Osteoblast (primary cell): ENCODE measurements around the gene TMEM179. TPM values are rescaled to one million over a fixed set of nuclear protein-coding genes. Genes with fewer than 3 reads are reported as not detected.

Experiments
- DNase-seq: peaks from one replicate; pipeline ENCODE4 v3.0.0; 2011; ENCODE audit warnings: low spot score, mixed read lengths; ENCODE audit not compliant: insufficient read length; ENCODE audit errors: missing footprints
- H2AFZ ChIP-seq: 2 replicates; pipeline ENCODE4 v1.6.0; 2011; ENCODE audit warnings: mild to moderate bottlenecking, low read length
- H3K27ac ChIP-seq: 2 replicates; pipeline ENCODE4 v1.5.1; 2011; ENCODE audit warnings: mild to moderate bottlenecking, low read depth, low read length, moderate library complexity
- H3K27me3 ChIP-seq: 2 replicates; pipeline ENCODE4 v1.6.0; 2012; ENCODE audit warnings: mild to moderate bottlenecking, control low read depth, inconsistent platforms, low read length, moderate library complexity; ENCODE audit not compliant: insufficient read depth
- H3K36me3 ChIP-seq: 2 replicates; pipeline ENCODE4 v1.5.1; 2011; ENCODE audit warnings: mild to moderate bottlenecking, low read length, control low read depth, moderate library complexity; ENCODE audit not compliant: insufficient read depth
- H3K4me1 ChIP-seq: 2 replicates; pipeline ENCODE4 v1.5.1; 2011; ENCODE audit warnings: mild to moderate bottlenecking, low read length, control low read depth, moderate library complexity; ENCODE audit not compliant: insufficient read depth
- H3K4me2 ChIP-seq: 2 replicates; pipeline ENCODE4 v1.6.0; 2011; ENCODE audit warnings: mild to moderate bottlenecking, low read length; ENCODE audit not compliant: insufficient read depth
- H3K4me3 ChIP-seq: fragments of 200-600 bp; sonication (generic); 3 replicates; pipeline ENCODE4 v1.5.1; 2012; ENCODE audit warnings: mild to moderate bottlenecking, low read length, inconsistent platforms; ENCODE audit not compliant: insufficient read depth
- H3K79me2 ChIP-seq: 2 replicates; pipeline ENCODE4 v1.6.0; 2012; ENCODE audit warnings: mild to moderate bottlenecking, low read length, control low read depth, inconsistent platforms; ENCODE audit not compliant: insufficient read depth
- H3K9me3 ChIP-seq: 2 replicates; pipeline ENCODE4 v1.5.1; 2011; ENCODE audit warnings: low read depth, low read length, control low read depth
- H4K20me1 ChIP-seq: 2 replicates; pipeline ENCODE4 v1.6.0; 2012; ENCODE audit warnings: mild to moderate bottlenecking, low read length, control low read depth; ENCODE audit not compliant: insufficient read depth
- CTCF ChIP-seq: IDR thresholded peaks from 2 replicates; pipeline ENCODE4 v1.5.1; 2011; ENCODE audit warnings: mild to moderate bottlenecking, low read depth, low read length, moderate library complexity; ENCODE audit errors: extremely low read depth
- total RNA-seq: library from RNA; depleted of rRNA; stranded (reverse); fragments of >200 nt; gene quantifications from 2 replicates; pipeline ENCODE4 v1.2.3, GENCODE V29; 2012

The TMEM179 gene
- total RNA-seq, 1 donor, result not detected

- H3K27ac ChIP-seq, result no peak overlapping the region
- peak; percentile 65 for DNase-seq
- H4K20me1 ChIP-seq, result no peaks in the 10 kb centered on the region
- H3K4me2 ChIP-seq, result no peak overlapping the region
- H2AFZ ChIP-seq, result no peak overlapping the region
- no peaks in the 10 kb centered on the region for H3K79me2 ChIP-seq
- no peaks in the 10 kb centered on the region for H3K36me3 ChIP-seq
- H3K27me3 ChIP-seq, result no peaks in the 10 kb centered on the region
- H3K4me1 ChIP-seq, result no peaks in the 10 kb centered on the region
- TF ChIP-seq CTCF, result no peak
- H3K9me3 ChIP-seq, result no peaks in the 10 kb centered on the region
- H3K4me3 ChIP-seq, result no peak overlapping the region
Measured at GRCh38 chr14:104550340-104550860, 54.2 kb downstream of the TMEM179 start.

DNA sequence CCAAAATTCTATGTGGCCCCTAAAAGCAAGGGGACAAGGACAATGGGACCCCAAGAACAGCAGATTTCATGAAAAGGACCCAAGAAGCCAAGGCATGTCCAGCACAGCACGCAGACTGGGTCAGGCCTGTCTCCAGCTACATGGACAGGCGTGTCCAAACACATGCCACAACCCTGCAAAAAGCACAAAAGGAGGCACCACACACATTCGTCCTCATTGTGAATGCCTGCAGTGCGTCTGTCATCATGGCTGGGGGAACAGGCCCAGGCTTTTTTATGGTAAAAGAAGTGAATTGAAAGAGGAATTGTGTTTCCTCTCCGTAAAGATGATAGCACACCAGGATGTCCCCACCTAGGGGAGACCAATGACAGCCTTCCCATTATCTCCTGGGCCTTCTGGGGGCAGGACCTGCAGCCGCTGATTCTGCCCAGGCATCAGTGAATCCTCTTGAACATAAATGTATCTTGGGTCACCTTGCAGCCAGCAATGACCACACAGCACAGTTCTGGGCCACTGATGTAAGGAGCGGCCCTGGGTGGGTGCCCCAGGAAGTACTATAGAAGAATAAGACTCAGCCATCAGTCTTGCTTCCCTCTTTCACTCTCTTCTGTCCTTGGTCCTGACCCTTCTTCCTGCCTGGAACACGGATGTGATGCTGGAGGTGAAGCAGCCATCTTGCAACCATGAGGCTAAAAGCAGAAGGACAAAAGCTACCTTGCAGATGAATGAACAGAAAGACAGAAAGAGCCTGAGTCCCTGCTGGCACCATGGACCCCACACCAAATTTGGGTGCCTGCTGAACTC lies 54.8 kb downstream of the TMEM179 start:
- Histone ChIP-seq H3K27ac (no peak overlapping the region), H3K9me3 (no peaks in the 10 kb centered on the region), H4K20me1 (no peaks in the 10 kb centered on the region), H2AFZ (no peak overlapping the region), H3K4me1 (no peaks in the 10 kb centered on the region), H3K27me3 (no peaks in the 10 kb centered on the region), H3K4me2 (no peak overlapping the region), H3K79me2 (no peaks in the 10 kb centered on the region), H3K36me3 (no peaks in the 10 kb centered on the region), H3K4me3 (no peak overlapping the region)
- TF ChIP-seq CTCF, result no peak
- peak; percentile 75 for DNase-seq

GRCh38 chr14:104548802-104549535 lies 55.6 kb downstream of the TMEM179 start:
- Histone ChIP-seq H4K20me1 (no peaks in the 10 kb centered on the region), H2AFZ (no peak overlapping the region), H3K79me2 (no peaks in the 10 kb centered on the region), H3K36me3 (no peaks in the 10 kb centered on the region), H3K9me3 (no peaks in the 10 kb centered on the region), H3K27ac (no peak overlapping the region), H3K27me3 (no peaks in the 10 kb centered on the region), H3K4me3 (no peak overlapping the region), H3K4me2 (no peak overlapping the region), H3K4me1 (no peaks in the 10 kb centered on the region)
- no peak for TF ChIP-seq CTCF
- DNase-seq, result peak; percentile 58
